H1 (cell line): ENCODE data around the gene OR56A3. TPM values are rescaled to one million over a fixed set of nuclear protein-coding genes. Genes with fewer than 3 reads are reported as not detected.

ENCODE experiments used
- CTCF ChIA-PET: fragments of 300-600 bp; sonication (Branson Sonifier 250); formaldehyde crosslinking; loops from one replicate; lab custom pipeline; 2021; ENCODE audit not compliant: partially characterized antibody; lab: Charles Lee
- POLR2A ChIA-PET: fragments of 300-600 bp; sonication (Branson Sonifier 250); formaldehyde crosslinking; loops from one replicate; lab custom pipeline; 2021; ENCODE audit warnings: inconsistent platforms; ENCODE audit not compliant: partially characterized antibody; lab: Charles Lee
- DNase-seq, 2 experiments: peaks; one replicate each; pipeline versions ENCODE4 v3.0.0 to v3.0.0-alpha.2; 2010 to 2022; ENCODE audit warnings: low spot score in 2 of 2, low read depth in 1 of 2, mixed read lengths in 1 of 2
- FAIRE-seq: peaks from 2 replicates; lab custom pipeline; 2011; peaks lifted over from hg19 to GRCh38; lab: Jason Lieb, UNC
- H2AFZ ChIP-seq: 2 replicates; pipeline ENCODE4 v1.8.1; 2012; ENCODE audit warnings: low read length, inconsistent platforms
- H2AK5ac ChIP-seq: 2 replicates; pipeline ENCODE4 v1.6.1; 2013; ENCODE audit warnings: low read depth, low read length
- H2BK120ac ChIP-seq: replicated peaks from 2 replicates; pipeline ENCODE3; 2013; ENCODE audit warnings: low read depth, low read length, inconsistent platforms
- H2BK12ac ChIP-seq: 2 replicates; pipeline ENCODE4 v1.6.1; 2013; ENCODE audit warnings: low read depth, low read length
- H2BK15ac ChIP-seq: 2 replicates; pipeline ENCODE4 v1.6.1; 2013; ENCODE audit warnings: low read length
- H2BK20ac ChIP-seq: 2 replicates; pipeline ENCODE4 v1.6.1; 2013; ENCODE audit warnings: low read length
- H2BK5ac ChIP-seq: 2 replicates; pipeline ENCODE4 v1.6.1; 2013; ENCODE audit warnings: low read depth, low read length
- H3K14ac ChIP-seq: 2 replicates; pipeline ENCODE4 v1.6.1; 2013; ENCODE audit warnings: inconsistent platforms; ENCODE audit not compliant: insufficient read length
- H3K18ac ChIP-seq: 2 replicates; pipeline ENCODE4 v1.6.1; 2013; ENCODE audit warnings: low read length; ENCODE audit errors: extremely low read depth
- H3K23ac ChIP-seq: 2 replicates; pipeline ENCODE4 v1.6.1; 2013; ENCODE audit warnings: inconsistent platforms; ENCODE audit not compliant: insufficient read length
- H3K23me2 ChIP-seq: 2 replicates; pipeline ENCODE4 v1.6.1; 2013; ENCODE audit warnings: low read depth, low read length
- H3K27ac ChIP-seq: 2 replicates; pipeline ENCODE4 v1.6.1; 2011; ENCODE audit warnings: low read depth, low read length, inconsistent platforms
- H3K27me3 ChIP-seq, 4 experiments: replicated peaks in 1 of 4; 1 replicate in 1 of 4; 2 replicates in 3 of 4; pipeline versions ENCODE4 v1.6.1 to v1.8.1; 2011 to 2013; ENCODE audit warnings: low read length in 3 of 4, mild to moderate bottlenecking in 3 of 4, inconsistent platforms in 2 of 4, mixed read lengths in 2 of 4, moderate library complexity in 1 of 4; ENCODE audit not compliant: control insufficient read depth in 3 of 4, insufficient read depth in 3 of 4; ENCODE audit errors: extremely low read depth in 1 of 4
- H3K36me3 ChIP-seq, 4 experiments: 2 replicates each; pipeline versions ENCODE4 v1.6.1 to v1.8.1; 2011 to 2013; ENCODE audit warnings: mild to moderate bottlenecking in 4 of 4, low read length in 3 of 4, moderate library complexity in 2 of 4, control low read depth in 1 of 4, inconsistent platforms in 1 of 4; ENCODE audit not compliant: insufficient read depth in 4 of 4, control insufficient read depth in 2 of 4
- H3K4ac ChIP-seq: replicated peaks from 2 replicates; pipeline ENCODE3; 2013; ENCODE audit warnings: low read length, low read depth, mixed read lengths, inconsistent platforms; ENCODE audit not compliant: insufficient read length
- H3K4me1 ChIP-seq, 4 experiments: replicated peaks in 1 of 4; 1 replicate in 1 of 4; 2 replicates in 3 of 4; pipeline versions ENCODE4 v1.6.1 to v1.8.1; 2011 to 2013; ENCODE audit warnings: low read length in 3 of 4, inconsistent platforms in 2 of 4, mixed read lengths in 1 of 4; ENCODE audit not compliant: insufficient read depth in 4 of 4, control insufficient read depth in 3 of 4
- H3K4me2 ChIP-seq, 2 experiments: 2 replicates each; pipeline versions ENCODE4 v1.6.1 to v1.8.1; 2011 to 2013; ENCODE audit warnings: low read depth in 2 of 2, low read length in 2 of 2, control low read depth in 1 of 2, inconsistent platforms in 1 of 2, mild to moderate bottlenecking in 1 of 2; ENCODE audit not compliant: insufficient read depth in 1 of 2
- H3K4me3 ChIP-seq, 4 experiments: fragments of 200-600, 300-600 bp in 1 of 4; sonication (generic), shearing (Covaris generic), sonication (Bioruptor Twin) in 1 of 4; 2 replicates each; pipeline versions ENCODE4 v1.5.1 to v1.8.1; 2011 to 2016; ENCODE audit warnings: low read length in 4 of 4, low read depth in 3 of 4, control low read depth in 2 of 4, inconsistent platforms in 2 of 4, mild to moderate bottlenecking in 2 of 4, mixed read lengths in 1 of 4, moderate library complexity in 1 of 4; ENCODE audit not compliant: insufficient read depth in 2 of 4; ENCODE audit errors: extremely low read depth in 1 of 4
- H3K56ac ChIP-seq: replicated peaks from 2 replicates; pipeline ENCODE3; 2013; ENCODE audit warnings: low read depth, mild to moderate bottlenecking, mixed read lengths, low read length, inconsistent platforms; ENCODE audit not compliant: insufficient read length
- H3K79me1 ChIP-seq: 2 replicates; pipeline ENCODE4 v1.6.1; 2013; ENCODE audit warnings: low read depth, low read length, control low read depth
- H3K79me2 ChIP-seq, 2 experiments: 2 replicates each; pipeline versions ENCODE4 v1.6.1 to v1.8.1; 2012 to 2013; ENCODE audit warnings: low read length in 2 of 2, mild to moderate bottlenecking in 2 of 2, inconsistent platforms in 1 of 2; ENCODE audit not compliant: insufficient read depth in 2 of 2, control insufficient read depth in 1 of 2
- H3K9ac ChIP-seq, 4 experiments: replicated peaks in 1 of 4; 1 replicate in 1 of 4; 2 replicates in 3 of 4; pipeline versions ENCODE4 v1.6.1 to v1.8.1; 2011 to 2013; ENCODE audit warnings: low read depth in 3 of 4, low read length in 3 of 4, control low read depth in 2 of 4, mild to moderate bottlenecking in 2 of 4, moderate library complexity in 2 of 4, inconsistent platforms in 1 of 4; ENCODE audit errors: extremely low read depth in 1 of 4
- H3K9me3 ChIP-seq, 2 experiments: 2 replicates each; pipeline versions ENCODE4 v1.6.1 to v1.8.1; 2012 to 2013; ENCODE audit warnings: mild to moderate bottlenecking in 2 of 2, moderate library complexity in 2 of 2, control low read depth in 1 of 2, inconsistent platforms in 1 of 2, low read depth in 1 of 2, low read length in 1 of 2, mixed read lengths in 1 of 2; ENCODE audit not compliant: insufficient read depth in 2 of 2
- H4K20me1 ChIP-seq, 2 experiments: replicated peaks in 1 of 2; 2 replicates each; pipeline versions ENCODE3 to v1.8.1; 2011 to 2013; ENCODE audit warnings: inconsistent platforms in 2 of 2, low read length in 2 of 2, mild to moderate bottlenecking in 1 of 2; ENCODE audit not compliant: insufficient read depth in 2 of 2, control insufficient read depth in 1 of 2
- H4K5ac ChIP-seq: 2 replicates; pipeline ENCODE4 v1.6.1; 2013; ENCODE audit warnings: low read length, low read depth, mixed read lengths, inconsistent platforms; ENCODE audit not compliant: insufficient read length
- H4K8ac ChIP-seq: 2 replicates; pipeline ENCODE4 v1.8.0; 2013; ENCODE audit warnings: mild to moderate bottlenecking, moderate library complexity, low read length, inconsistent platforms; ENCODE audit not compliant: insufficient read depth; ENCODE audit errors: extremely low read depth
- H4K91ac ChIP-seq: replicated peaks from 2 replicates; pipeline ENCODE3; 2013; ENCODE audit warnings: low read length, mixed read lengths, inconsistent platforms; ENCODE audit not compliant: insufficient read length
- ATF3 ChIP-seq: IDR thresholded peaks from 2 replicates; pipeline ENCODE4 v1.6.1; 2011; ENCODE audit warnings: low read depth, mild to moderate bottlenecking, low read length; ENCODE audit not compliant: insufficient read depth
- BRCA1 ChIP-seq: IDR thresholded peaks from 2 replicates; pipeline ENCODE4 v1.6.1; 2012; ENCODE audit warnings: low read depth, low read length, improper control_type of control experiment
- CEBPB ChIP-seq: IDR thresholded peaks from 2 replicates; pipeline ENCODE4 v1.6.1; 2012; ENCODE audit warnings: low read depth, low read length
- CREB1 ChIP-seq: IDR thresholded peaks from 2 replicates; pipeline ENCODE4 v1.6.1; 2012; ENCODE audit warnings: inconsistent platforms
- EZH2 ChIP-seq: fragments of 200-600 bp; sonication (generic); IDR thresholded peaks from 2 replicates; pipeline ENCODE4 v1.7.1; 2012; ENCODE audit warnings: low read depth, mild to moderate bottlenecking, moderate library complexity, low read length, inconsistent platforms; ENCODE audit not compliant: severe bottlenecking
- HDAC2 ChIP-seq, 2 experiments: fragments of 300-600 bp in 1 of 2; sonication (generic) in 1 of 2; IDR thresholded peaks; 2 replicates each; pipeline ENCODE4 v1.6.1; 2011 to 2012; ENCODE audit warnings: low read depth in 2 of 2, low read length in 2 of 2, mild to moderate bottlenecking in 2 of 2, moderate library complexity in 2 of 2, borderline replicate concordance in 1 of 2, inconsistent platforms in 1 of 2
- HDAC6 ChIP-seq: IDR thresholded peaks from one replicate; pipeline ENCODE4 v1.7.1; 2012; ENCODE audit warnings: low read depth, mild to moderate bottlenecking, inconsistent platforms, low read length, moderate library complexity
- KDM4A ChIP-seq: IDR thresholded peaks from one replicate; pipeline ENCODE4 v1.7.1; 2012; ENCODE audit warnings: low read depth, mild to moderate bottlenecking, moderate library complexity, low read length, inconsistent platforms; ENCODE audit not compliant: severe bottlenecking
- MAX ChIP-seq: IDR thresholded peaks from 2 replicates; pipeline ENCODE4 v1.6.1; 2012; ENCODE audit warnings: inconsistent platforms
- RBBP5 ChIP-seq: IDR thresholded peaks from 2 replicates; pipeline ENCODE4 v1.7.1; 2012; ENCODE audit warnings: low read depth, mild to moderate bottlenecking, inconsistent platforms, low read length, moderate library complexity, borderline replicate concordance
- RNF2 ChIP-seq: fragments of 200-900, 300-1000 bp; sonication (generic); IDR thresholded peaks from 2 replicates; pipeline ENCODE4 v1.7.1; 2016; ENCODE audit warnings: borderline replicate concordance, low read depth, mild to moderate bottlenecking, antibody characterized with exemption, low read length; ENCODE audit not compliant: poor library complexity, severe bottlenecking; ENCODE audit errors: missing control alignments
- SUZ12 ChIP-seq: fragments of 200-600 bp; sonication (generic); IDR thresholded peaks from 2 replicates; pipeline ENCODE4 v1.6.1; 2012; ENCODE audit warnings: mild to moderate bottlenecking, inconsistent platforms, low read length, moderate library complexity, mixed read lengths
- TAF1 ChIP-seq: IDR thresholded peaks from 2 replicates; pipeline ENCODE4 v1.6.1; 2011; ENCODE audit warnings: mild to moderate bottlenecking, low read depth, low read length
- YY1 ChIP-seq: IDR thresholded peaks from 2 replicates; pipeline ENCODE4 v1.6.1; 2011; ENCODE audit warnings: low read depth, mild to moderate bottlenecking, low read length
- polyA plus RNA-seq, 7 experiments: library from polyadenylated mRNA; depleted of rRNA in 3 of 7; stranded (reverse) in 5 of 7; unstranded in 2 of 7; fragments of >200 nt in 5 of 7; fragments of 200-250 nt in 2 of 7; gene quantifications; 1 replicate in 5 of 7; 2 replicates in 1 of 7; 4 replicates in 1 of 7; pipeline versions ENCODE4 v1.2.1 to v1.2.3, GENCODE V29; 2011 to 2013; ENCODE audit warnings: missing spikeins in 2 of 7, mixed read lengths in 2 of 7
- total RNA-seq: library from RNA; stranded (reverse); fragmentation: NEBNext Ultra II Directional; extraction: Animal tissue kit (Norgen Biotek cat#: 25700); gene quantifications from 2 replicates; pipeline ENCODE4 v1.2.1, GENCODE V29; 2021

The OR56A3 gene
- total and polyA plus RNA-seq, 2 of the 8 experiments (the other 6 are each of a cell fraction or from before 2014, with no cell fraction given): not detected

GRCh38 chr11:5923794-5924193, 18.3 kb upstream of the OR56A3 start:
- H2BK20ac ChIP-seq: no peak overlapping the region
- no peak overlapping the region for H3K4ac ChIP-seq
- H2BK15ac ChIP-seq: no peak overlapping the region
- POLR2A ChIA-PET: no interaction called here
- H4K91ac ChIP-seq: no peak overlapping the region
- DNase-seq: no peak
- H3K18ac ChIP-seq: no peak overlapping the region
- H3K27me3 ChIP-seq: no peaks in the 10 kb centered on the region; a peak in 2 of 7 replicates
- H4K20me1 ChIP-seq: no peaks in the 10 kb centered on the region
- no peaks in the 10 kb centered on the region for H3K36me3 ChIP-seq
- H4K5ac ChIP-seq: no peak overlapping the region
- H3K9me3 ChIP-seq: no peaks in the 10 kb centered on the region; a peak in 2 of 4 replicates
- no peak overlapping the region for H3K56ac ChIP-seq
- no peak overlapping the region for H2BK120ac ChIP-seq
- H3K9ac ChIP-seq: no peak overlapping the region
- H3K79me2 ChIP-seq: no peaks in the 10 kb centered on the region
- no peaks in the 10 kb centered on the region for H3K79me1 ChIP-seq
- FAIRE-seq: no peak
- H4K8ac ChIP-seq: no peak overlapping the region
- no peak overlapping the region for H3K27ac ChIP-seq
- H2AFZ ChIP-seq: no peak overlapping the region
- no peak overlapping the region for H2BK5ac ChIP-seq
- no peak overlapping the region for H3K14ac ChIP-seq
- CTCF ChIA-PET: interaction anchor here (1.3 to 1.4 kb wide), 2 partner anchors 16 to 334 kb away, joined by 3 to 4 read pairs; no protein-coding TSS in a partner anchor
- H3K23ac ChIP-seq: no peak overlapping the region
- no peak overlapping the region for H2BK12ac ChIP-seq
- H3K4me1 ChIP-seq: no peaks in the 10 kb centered on the region
- H3K23me2 ChIP-seq: no peaks in the 10 kb centered on the region
- H2AK5ac ChIP-seq: no peak overlapping the region
- no peak overlapping the region for H3K4me3 ChIP-seq
- H3K4me2 ChIP-seq: no peak overlapping the region
- TF ChIP-seq MAX (no peak), EZH2 (no peak), CEBPB (no peak), RNF2 (no peak), YY1 (no peak), ATF3 (no peak), SUZ12 (no peak), KDM4A (no peak), TAF1 (no peak), BRCA1 (no peak), HDAC6 (no peak), HDAC2 (IDR thresholded peaks at IDR 0.05; ENCODE audit: borderline replicate concordance in 1 of 2, low read depth in 2 of 2, low read length in 2 of 2) (no peak), RBBP5 (no peak), CREB1 (no peak)
